HL-60 (cell line): ENCODE results near the gene LRRC7.

Experiments used
- DNase-seq, 2 experiments: peaks; one replicate each; pipeline ENCODE4 v3.0.0-alpha.2; 2010 to 2020; ENCODE audit warnings: low read depth in 1 of 2, low spot score in 1 of 2
- H3K27ac ChIP-seq: fragments of 250-450 bp; sonication (Bioruptor Pico); replicated peaks from 2 replicates; pipeline ENCODE4 v1.5.1; 2020; ENCODE audit warnings: mild to moderate bottlenecking, moderate library complexity
- H3K27me3 ChIP-seq: fragments of 250-450 bp; sonication (Bioruptor Pico); 2 replicates; pipeline ENCODE4 v1.5.1; 2021; ENCODE audit warnings: mild to moderate bottlenecking, moderate library complexity; ENCODE audit not compliant: insufficient read depth, poor library complexity, severe bottlenecking
- H3K4me3 ChIP-seq: replicated peaks from 2 replicates; pipeline ENCODE4 v1.5.1; 2011; ENCODE audit warnings: mild to moderate bottlenecking, control low read depth, low read length; ENCODE audit not compliant: insufficient read depth
- CTCF ChIP-seq: IDR thresholded peaks from one replicate; pipeline ENCODE4 v1.5.1; 2011; ENCODE audit warnings: low read length, control low read depth, inconsistent platforms; ENCODE audit not compliant: insufficient read depth
- GABPA ChIP-seq: IDR thresholded peaks from 2 replicates; pipeline ENCODE4 v1.6.1; 2012; ENCODE audit warnings: low read depth
- POLR2AphosphoS5 ChIP-seq: IDR thresholded peaks from 2 replicates; pipeline ENCODE4 v1.6.1; 2012; ENCODE audit warnings: low read depth
- SPI1 ChIP-seq: IDR thresholded peaks from 2 replicates; pipeline ENCODE4 v1.6.1; 2012; ENCODE audit warnings: low read depth, mild to moderate bottlenecking, borderline replicate concordance
- TF ChIP-seq, protein P1 (sequence below): IDR thresholded peaks from 2 replicates; pipeline ENCODE4 v1.6.1; 2012; ENCODE audit warnings: low read depth; ENCODE audit not compliant: insufficient replicate concordance

The LRRC7 gene

DNA sequence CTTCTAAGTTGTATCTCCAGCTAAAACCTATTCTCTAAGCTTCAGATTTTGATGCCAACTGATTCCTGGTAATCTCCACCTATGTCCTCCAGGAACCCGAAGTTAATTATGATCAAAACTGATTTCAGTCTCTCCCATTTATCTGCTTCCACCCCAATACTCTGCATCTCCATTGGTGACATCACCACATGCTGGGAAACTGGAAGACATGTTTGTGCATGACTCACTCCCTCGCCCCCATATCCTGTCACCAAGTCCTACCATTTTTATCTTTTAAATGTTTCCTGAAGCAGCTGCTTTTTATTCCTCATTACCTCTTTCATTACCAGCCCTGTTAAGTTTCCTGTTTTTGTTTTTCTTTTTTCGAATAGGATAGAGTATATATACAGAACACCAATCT lies 409.2 kb downstream of the LRRC7 start:
- Histone ChIP-seq H3K27ac (no peak overlapping the region), H3K27me3 (no peaks in the 10 kb centered on the region), H3K4me3 (no peak overlapping the region)
- TF ChIP-seq GABPA (no peak), CTCF (no peak), POLR2AphosphoS5 (no peak)
- no peak for DNase-seq

GRCh38 chr1:69982992-69983391 lies 415.3 kb downstream of the LRRC7 start:
- no peak for DNase-seq

DNA sequence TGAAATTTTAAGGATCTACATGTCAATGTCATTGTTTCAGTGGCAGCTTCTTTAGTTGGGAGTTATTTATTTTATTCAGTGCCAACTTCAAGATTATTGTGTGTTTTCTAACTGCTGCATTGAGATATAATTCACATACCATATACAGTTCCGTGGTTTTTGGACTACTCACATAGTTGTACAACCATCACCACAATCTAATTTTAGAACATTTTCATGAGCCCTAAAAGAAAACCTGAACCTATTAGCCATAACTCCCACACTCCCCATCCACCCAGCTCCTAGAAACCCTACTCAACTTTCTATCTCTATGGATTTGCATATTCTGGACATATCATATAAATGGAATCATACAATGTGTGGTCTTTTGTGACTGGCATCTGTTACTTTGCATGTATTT lies 417.7 kb downstream of the LRRC7 start:
- H3K27ac ChIP-seq, result no peak overlapping the region
- DNase-seq, result no peak
- no peak for TF ChIP-seq POLR2AphosphoS5
- no peak for TF ChIP-seq SPI1
- no peak for TF ChIP-seq CTCF
- no peak for TF ChIP-seq GABPA
- TF ChIP-seq, protein P1, sequence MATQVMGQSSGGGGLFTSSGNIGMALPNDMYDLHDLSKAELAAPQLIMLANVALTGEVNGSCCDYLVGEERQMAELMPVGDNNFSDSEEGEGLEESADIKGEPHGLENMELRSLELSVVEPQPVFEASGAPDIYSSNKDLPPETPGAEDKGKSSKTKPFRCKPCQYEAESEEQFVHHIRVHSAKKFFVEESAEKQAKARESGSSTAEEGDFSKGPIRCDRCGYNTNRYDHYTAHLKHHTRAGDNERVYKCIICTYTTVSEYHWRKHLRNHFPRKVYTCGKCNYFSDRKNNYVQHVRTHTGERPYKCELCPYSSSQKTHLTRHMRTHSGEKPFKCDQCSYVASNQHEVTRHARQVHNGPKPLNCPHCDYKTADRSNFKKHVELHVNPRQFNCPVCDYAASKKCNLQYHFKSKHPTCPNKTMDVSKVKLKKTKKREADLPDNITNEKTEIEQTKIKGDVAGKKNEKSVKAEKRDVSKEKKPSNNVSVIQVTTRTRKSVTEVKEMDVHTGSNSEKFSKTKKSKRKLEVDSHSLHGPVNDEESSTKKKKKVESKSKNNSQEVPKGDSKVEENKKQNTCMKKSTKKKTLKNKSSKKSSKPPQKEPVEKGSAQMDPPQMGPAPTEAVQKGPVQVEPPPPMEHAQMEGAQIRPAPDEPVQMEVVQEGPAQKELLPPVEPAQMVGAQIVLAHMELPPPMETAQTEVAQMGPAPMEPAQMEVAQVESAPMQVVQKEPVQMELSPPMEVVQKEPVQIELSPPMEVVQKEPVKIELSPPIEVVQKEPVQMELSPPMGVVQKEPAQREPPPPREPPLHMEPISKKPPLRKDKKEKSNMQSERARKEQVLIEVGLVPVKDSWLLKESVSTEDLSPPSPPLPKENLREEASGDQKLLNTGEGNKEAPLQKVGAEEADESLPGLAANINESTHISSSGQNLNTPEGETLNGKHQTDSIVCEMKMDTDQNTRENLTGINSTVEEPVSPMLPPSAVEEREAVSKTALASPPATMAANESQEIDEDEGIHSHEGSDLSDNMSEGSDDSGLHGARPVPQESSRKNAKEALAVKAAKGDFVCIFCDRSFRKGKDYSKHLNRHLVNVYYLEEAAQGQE, result no peak
- H3K4me3 ChIP-seq, result no peak overlapping the region
- no peaks in the 10 kb centered on the region for H3K27me3 ChIP-seq

More at GRCh38 chr1:69982992-69983391, 415.3 kb downstream of the LRRC7 start:
- TF ChIP-seq SPI1 (no peak), GABPA (no peak), CTCF (no peak), POLR2AphosphoS5 (no peak)
- TF ChIP-seq, protein P1, result no peak
- Histone ChIP-seq H3K4me3 (no peak overlapping the region), H3K27me3 (no peaks in the 10 kb centered on the region), H3K27ac (no peak overlapping the region)

DNA sequence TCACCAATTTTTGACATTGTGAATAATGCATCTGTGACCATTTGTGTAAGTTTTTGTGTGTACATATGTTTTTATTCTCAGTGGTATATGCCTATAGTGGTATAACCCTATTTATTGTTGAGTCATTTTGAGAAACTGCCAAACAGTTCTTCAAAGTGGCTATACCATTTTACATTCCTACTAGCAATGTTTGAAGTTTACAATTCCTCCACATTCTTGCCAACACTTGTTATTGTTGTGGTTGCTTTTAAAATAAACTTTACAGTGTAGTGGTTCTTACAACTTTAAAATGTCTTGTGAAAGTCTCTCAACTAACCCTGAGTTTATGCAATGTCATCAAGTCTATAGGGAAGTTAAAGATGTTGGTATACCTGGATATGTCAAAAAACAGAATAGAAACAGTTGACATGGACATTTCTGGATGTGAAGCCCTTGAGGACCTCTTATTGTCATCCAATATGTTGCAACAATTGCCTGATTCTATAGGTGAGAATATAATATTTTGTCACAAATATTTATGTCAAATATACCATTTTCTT lies 418.2 kb downstream of the LRRC7 start:
- no peak for TF ChIP-seq CTCF
- no peak for TF ChIP-seq POLR2AphosphoS5
- TF ChIP-seq, protein P1, result no peak
- TF ChIP-seq SPI1, result no peak
- TF ChIP-seq GABPA, result no peak
- Histone ChIP-seq H3K27me3 (no peaks in the 10 kb centered on the region), H3K27ac (no peak overlapping the region), H3K4me3 (no peak overlapping the region)
- DNase-seq, result no peak
